Measurements from ENCODE around the gene AP4M1.

AP4M1 gene

GRCh38 chr7:100087055-100087750, 14.2 kb upstream of the AP4M1 start:
- peak; percentile 94 for DNase-seq (ENCODE audit: low spot score)

- DNase-seq (ENCODE audit: low spot score) = no peak
These were observed 13.3 kb upstream of the AP4M1 start for GRCh38 chr7:100088095-100088620.

- peak; percentile 83 for DNase-seq (ENCODE audit: low spot score)
These were observed 12.6 kb upstream of the AP4M1 start, which contains the start of gene COPS6 for GRCh38 chr7:100088621-100089457. COPS6 (plus strand) TSS chr7:100088969; CDS start chr7:100088991, 22 bp downstream.

- DNase-seq (ENCODE audit: low spot score) = peak; percentile 77
These were observed 11.8 kb upstream of the AP4M1 start for GRCh38 chr7:100089458-100090196.

GRCh38 chr7:100090527-100091410, 10.7 kb upstream of the AP4M1 start:
- DNase-seq (ENCODE audit: low spot score) = peak; percentile 90

GRCh38 chr7:100091411-100092181, 9.8 kb upstream of the AP4M1 start:
- peak; percentile 88 for DNase-seq (ENCODE audit: low spot score)

- no peak for DNase-seq (ENCODE audit: low spot score)
These were observed 8.4 kb upstream of the AP4M1 start for GRCh38 chr7:100093054-100093453.

GRCh38 chr7:100093498-100093897, 7.9 kb upstream of the AP4M1 start:
- DNase-seq (ENCODE audit: low spot score) = no peak

GRCh38 chr7:100093925-100094486, 7.4 kb upstream of the AP4M1 start:
- no peak for DNase-seq (ENCODE audit: low spot score)

GRCh38 chr7:100095289-100095688, 6.2 kb upstream of the AP4M1 start:
- no peak for DNase-seq (ENCODE audit: low spot score)

- no peak for DNase-seq (ENCODE audit: low spot score)
These were observed 5.7 kb upstream of the AP4M1 start for GRCh38 chr7:100095704-100096103.

- DNase-seq (ENCODE audit: low spot score) = no peak
These were observed 2.5 kb upstream of the AP4M1 start for GRCh38 chr7:100098913-100099312.

- DNase-seq (ENCODE audit: low spot score) = no peak
These were observed 2.0 kb upstream of the AP4M1 start for GRCh38 chr7:100099452-100099851.

- DNase-seq (ENCODE audit: low spot score) = peak; percentile 95
These were observed 925 bp upstream of the AP4M1 start for GRCh38 chr7:100100420-100101015.

- peak; percentile 58 for DNase-seq (ENCODE audit: low spot score)
These were observed 1.8 kb downstream of the AP4M1 start for GRCh38 chr7:100102950-100103840.

- no peak for DNase-seq (ENCODE audit: low spot score)
These were observed 4.1 kb downstream of the AP4M1 start for GRCh38 chr7:100105534-100105933.

GRCh38 chr7:100106633-100107032, 5.2 kb downstream of the AP4M1 start:
- no peak for DNase-seq (ENCODE audit: low spot score)

GRCh38 chr7:100107125-100107737, 5.8 kb downstream of the AP4M1 start:
- DNase-seq (ENCODE audit: low spot score) = no peak

All from RKO (cell line).